Ovary (tissue), 9 donors: Measurements from ENCODE around the gene LEMD2. TPM values are rescaled to one million over a fixed set of nuclear protein-coding genes. Genes with fewer than 3 reads are reported as not detected.

Experiments
- DNase-seq, 5 donors: peaks; one replicate each; pipeline ENCODE4 v3.0.0-alpha.2; 2019 to 2020
- H3K27ac ChIP-seq, 2 donors: fragments of 200-600 bp; one replicate each; pipeline versions ENCODE4 v1.5.1 to v1.8.0; 2019 to 2022
- H3K27me3 ChIP-seq: fragments of 200-600 bp; one replicate; pipeline ENCODE4 v1.8.0; 2022
- H3K36me3 ChIP-seq: fragments of 200-600 bp; sonication (generic); one replicate; pipeline ENCODE4 v1.5.1; 2019
- H3K4me1 ChIP-seq: one replicate; pipeline ENCODE4 v1.8.1; 2013; ENCODE audit warnings: mild to moderate bottlenecking, moderate library complexity; ENCODE audit not compliant: insufficient read depth
- H3K4me3 ChIP-seq: fragments of 200-600 bp; sonication (generic); one replicate; pipeline ENCODE4 v1.5.1; 2017
- H3K9me3 ChIP-seq, 2 donors: fragments of 200-600 bp in 1 of 2; sonication (generic) in 1 of 2; one replicate each; pipeline versions ENCODE4 v1.5.1 to v1.8.1; 2013 to 2019; ENCODE audit warnings: mild to moderate bottlenecking in 1 of 2, moderate library complexity in 1 of 2
- EP300 ChIP-seq: sonication (generic); formaldehyde crosslinking; IDR thresholded peaks from one replicate; pipeline ENCODE4 v1.6.1; 2017; ENCODE audit warnings: antibody characterized with exemption
- POLR2A ChIP-seq: fragments of 450-650 bp; IDR thresholded peaks from one replicate; pipeline ENCODE4 v1.6.1; 2017; ENCODE audit warnings: antibody characterized with exemption, mild to moderate bottlenecking, moderate library complexity
- WGBS, 3 donors: extraction: QIAGEN DNeasy Blood & Tissue Kit in 1 of 3; methylation state at CpG; one replicate each; pipeline versions ENCODE4 v1.1.5 to v1.1.7; 2013 to 2017; 5-methylcytosine and 5-hydroxymethylcytosine counted together
- intact Hi-C, 4 donors: fragments of 100-400 bp; cut with DNase I; formaldehyde crosslinking; loops; one replicate each; pipeline versions ENCODE4 v1.11.0 to v1.15.1; 2022 to 2023
- polyA plus RNA-seq, 2 donors: library from polyadenylated mRNA; stranded (reverse); fragments of 200-250 nt in 1 of 2; fragments of 350-450 nt in 1 of 2; fragmentation: Illumina TruSeq in 1 of 2; extraction: RNeasy Lipid Tissue Mini Kit (QIAGEN cat#74804) in 1 of 2; gene quantifications; one replicate each; pipeline ENCODE4 v1.2.3, GENCODE V29; 2013 to 2014
- total RNA-seq, 7 donors: library from RNA; depleted of rRNA in 2 of 7; stranded (reverse); fragments of >200 nt in 2 of 7; fragmentation: NEBNext Ultra II Directional in 3 of 7; extraction: Animal tissue kit (Norgen Biotek cat#: 25700) in 3 of 7; gene quantifications; one replicate each; pipeline versions ENCODE4 v1.1.0 to v1.2.4, GENCODE V29; 2016 to 2023
- TF ChIP-seq, protein P1 (sequence below), 3 donors: fragments of 450-650 bp in 2 of 3; fragments of 200-600 bp in 1 of 3; IDR thresholded peaks; one replicate each; pipeline versions ENCODE4 v1.5.1 to v1.8.0; 2016 to 2022; ENCODE audit warnings: antibody characterized with exemption in 3 of 3, mild to moderate bottlenecking in 1 of 3
- donor health status: DM: no; HTN: no; CAD: no; lungs with moderate emphysema.
- donor health status: DM: no; HTN: no; CAD: no.
- donor health status: Bipolar disorder and iron deficiency.
- donor health status: DM: yes; HTN: yes; CAD: no.
- donor health status: DM: no; HTN: no; CAD: no.
- donor health status: DM: yes; HTN: yes; CAD: no.

Gene LEMD2
- total and polyA plus RNA-seq, 9 donors: 41.7 to 66.8 (median 56.7) TPM

DNA sequence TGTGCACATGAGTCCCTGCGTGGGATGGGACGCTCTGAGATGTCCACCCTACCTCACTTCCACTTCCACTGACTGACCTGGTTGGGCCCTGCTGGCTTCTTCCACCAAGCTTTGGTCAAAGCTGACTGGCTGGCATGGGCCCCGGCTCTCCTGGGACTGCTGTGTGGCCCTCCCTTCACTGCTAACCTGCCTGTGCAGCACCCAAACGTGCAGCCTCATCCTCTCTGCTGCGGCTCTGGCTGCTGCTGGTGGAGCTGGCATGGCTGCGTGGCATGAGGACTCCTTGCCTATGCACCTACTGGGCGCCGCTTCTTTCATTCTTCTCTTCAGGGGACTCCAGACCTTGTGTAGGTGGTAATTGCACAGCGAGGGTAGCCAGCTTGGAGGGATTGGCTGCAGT, 23.6 kb downstream of the LEMD2 start:
- Histone ChIP-seq H3K9me3 (no peaks in the 10 kb centered on the region), H3K4me3 (no peak overlapping the region), H3K4me1 (peaks cover 3% of the 10 kb centered on the region), H3K27ac (no peak overlapping the region), H3K36me3 (no peaks in the 10 kb centered on the region), H3K27me3 (no peaks in the 10 kb centered on the region)
- intact Hi-C loops: no loop called here
- no peak for TF ChIP-seq EP300
- no peak for TF ChIP-seq POLR2A
- TF ChIP-seq, protein P1, sequence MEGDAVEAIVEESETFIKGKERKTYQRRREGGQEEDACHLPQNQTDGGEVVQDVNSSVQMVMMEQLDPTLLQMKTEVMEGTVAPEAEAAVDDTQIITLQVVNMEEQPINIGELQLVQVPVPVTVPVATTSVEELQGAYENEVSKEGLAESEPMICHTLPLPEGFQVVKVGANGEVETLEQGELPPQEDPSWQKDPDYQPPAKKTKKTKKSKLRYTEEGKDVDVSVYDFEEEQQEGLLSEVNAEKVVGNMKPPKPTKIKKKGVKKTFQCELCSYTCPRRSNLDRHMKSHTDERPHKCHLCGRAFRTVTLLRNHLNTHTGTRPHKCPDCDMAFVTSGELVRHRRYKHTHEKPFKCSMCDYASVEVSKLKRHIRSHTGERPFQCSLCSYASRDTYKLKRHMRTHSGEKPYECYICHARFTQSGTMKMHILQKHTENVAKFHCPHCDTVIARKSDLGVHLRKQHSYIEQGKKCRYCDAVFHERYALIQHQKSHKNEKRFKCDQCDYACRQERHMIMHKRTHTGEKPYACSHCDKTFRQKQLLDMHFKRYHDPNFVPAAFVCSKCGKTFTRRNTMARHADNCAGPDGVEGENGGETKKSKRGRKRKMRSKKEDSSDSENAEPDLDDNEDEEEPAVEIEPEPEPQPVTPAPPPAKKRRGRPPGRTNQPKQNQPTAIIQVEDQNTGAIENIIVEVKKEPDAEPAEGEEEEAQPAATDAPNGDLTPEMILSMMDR (IDR thresholded peaks at IDR 0.05): no peak
- DNase-seq: no peak
- 94 to 98% (median 96%) methylated on average over 9 of the region's 9 CpGs for WGBS, 3 donors

DNA sequence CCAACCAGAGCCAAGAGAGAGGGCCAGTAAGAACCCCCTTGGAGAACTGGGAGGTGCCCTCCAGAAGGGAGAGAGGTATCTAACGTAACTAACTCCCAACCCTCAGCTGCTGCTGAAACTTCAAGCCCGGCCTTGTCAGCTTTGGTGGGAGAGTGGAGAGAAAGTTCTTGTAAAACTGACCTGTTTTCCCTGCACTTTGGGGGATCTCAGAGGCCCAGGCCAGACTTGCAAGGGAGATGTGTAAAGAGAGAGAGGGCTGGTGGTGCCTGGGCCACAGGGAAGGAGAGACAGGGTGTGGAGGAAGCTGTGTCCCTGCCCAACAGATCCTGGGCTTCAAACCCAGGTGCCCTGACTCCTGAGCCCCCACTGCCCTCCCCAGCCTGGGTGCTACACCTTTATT, 24.9 kb downstream of the LEMD2 start:
- WGBS, 3 donors: 54 to 71% (median 64%) methylated on average over 2 of the region's 2 CpGs

DNA sequence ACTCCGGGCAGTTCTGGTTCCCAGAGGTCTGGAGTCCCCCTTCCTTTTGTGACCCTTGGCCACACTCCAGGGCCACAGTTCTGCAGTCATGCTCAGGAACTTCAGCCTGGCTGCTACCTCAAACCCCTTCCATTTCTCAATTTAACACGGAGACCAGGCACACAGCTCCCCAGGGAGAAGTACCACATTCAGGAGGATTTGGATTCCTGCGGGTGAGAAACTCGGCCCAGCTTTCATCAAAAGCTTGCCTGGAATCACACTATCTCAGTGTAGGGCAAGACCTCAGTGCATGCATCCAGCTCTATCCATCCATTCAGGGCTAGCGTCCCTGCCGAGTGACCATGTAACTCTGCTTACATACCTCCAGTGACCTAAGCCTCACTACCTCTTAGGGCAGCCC, 25.4 kb downstream of the LEMD2 start:
- no peak for DNase-seq
- 18 to 37% (median 32%) methylated on average over 6 of the region's 6 CpGs for whole genome bisulfite sequencing, 3 donors
- no peak overlapping the region for H3K27ac ChIP-seq
- H3K36me3 ChIP-seq: no peaks in the 10 kb centered on the region
- H3K27me3 ChIP-seq: no peaks in the 10 kb centered on the region
- no peaks in the 10 kb centered on the region for H3K9me3 ChIP-seq
- H3K4me1 ChIP-seq: no peaks in the 10 kb centered on the region
- TF ChIP-seq, protein P1 (IDR thresholded peaks at IDR 0.05): no peak
- no peak for TF ChIP-seq POLR2A
- no peak for TF ChIP-seq EP300
- intact Hi-C loops: no loop called here
- H3K4me3 ChIP-seq: no peak overlapping the region

More for the DNA sequence above, 24.9 kb downstream of the LEMD2 start:
- no peaks in the 10 kb centered on the region for H3K4me1 ChIP-seq
- H3K9me3 ChIP-seq: no peaks in the 10 kb centered on the region
- no peak overlapping the region for H3K4me3 ChIP-seq
- TF ChIP-seq POLR2A (no peak), EP300 (no peak)
- TF ChIP-seq, protein P1 (IDR thresholded peaks at IDR 0.05): no peak
- H3K36me3 ChIP-seq: no peaks in the 10 kb centered on the region
- no peak overlapping the region for H3K27ac ChIP-seq
- DNase-seq: no peak
- H3K27me3 ChIP-seq: no peaks in the 10 kb centered on the region
- intact Hi-C loops: no loop called here

DNA sequence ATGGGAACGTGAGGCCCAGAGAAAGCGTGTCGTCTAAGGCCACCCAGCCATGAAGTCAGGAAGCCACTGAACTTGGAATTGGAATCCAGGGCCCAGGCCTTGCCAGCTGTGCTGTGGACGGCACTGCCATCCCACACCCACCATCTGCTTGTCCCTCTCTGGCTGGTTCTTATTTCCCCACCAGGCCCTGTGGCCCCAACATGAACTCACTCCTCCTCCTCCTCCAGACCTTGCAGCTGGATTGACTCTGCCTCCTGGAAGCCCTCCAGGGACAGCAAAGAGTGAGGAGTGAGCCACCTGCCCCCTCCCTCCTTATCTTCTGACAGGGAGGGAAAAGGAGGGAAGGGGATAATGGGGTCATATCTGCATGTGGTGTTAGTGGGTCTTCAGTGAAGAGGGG, 26.2 kb downstream of the LEMD2 start:
- TF ChIP-seq, protein P1 (IDR thresholded peaks at IDR 0.05): no peak
- TF ChIP-seq EP300 (no peak), POLR2A (no peak)
- H3K4me1 ChIP-seq: no peaks in the 10 kb centered on the region
- H3K27me3 ChIP-seq: no peaks in the 10 kb centered on the region
- H3K9me3 ChIP-seq: no peaks in the 10 kb centered on the region
- H3K4me3 ChIP-seq: no peak overlapping the region
- intact Hi-C loops: no loop called here
- 61 to 81% (median 78%) methylated on average over 4 of the region's 4 CpGs for WGBS, 3 donors
- DNase-seq: no peak
- H3K27ac ChIP-seq: no peak overlapping the region
- no peaks in the 10 kb centered on the region for H3K36me3 ChIP-seq
